ENCODE data around the gene NUMBL. TPM values are rescaled to one million over a fixed set of nuclear protein-coding genes. Genes with fewer than 3 reads are reported as not detected.

The NUMBL gene
- total RNA-seq (2021) = 38.4 and 49.3 TPM in 2 replicates
- Bru-seq, nascent RNA = percentile 60 among the genes with signal in this experiment
- percentile 70 among the genes with signal in this experiment for BruChase-seq, experiment 1, labeled RNA remaining after a 2-hour chase
- BruChase-seq, experiment 2, labeled RNA remaining after a 6-hour chase = percentile 70 among the genes with signal in this experiment
- long read RNA-seq, partial matches to known transcripts = 0 of 2 reads
- long read RNA-seq, other reads (novel, unspliced or antisense) = 0 of 2 reads

DNA sequence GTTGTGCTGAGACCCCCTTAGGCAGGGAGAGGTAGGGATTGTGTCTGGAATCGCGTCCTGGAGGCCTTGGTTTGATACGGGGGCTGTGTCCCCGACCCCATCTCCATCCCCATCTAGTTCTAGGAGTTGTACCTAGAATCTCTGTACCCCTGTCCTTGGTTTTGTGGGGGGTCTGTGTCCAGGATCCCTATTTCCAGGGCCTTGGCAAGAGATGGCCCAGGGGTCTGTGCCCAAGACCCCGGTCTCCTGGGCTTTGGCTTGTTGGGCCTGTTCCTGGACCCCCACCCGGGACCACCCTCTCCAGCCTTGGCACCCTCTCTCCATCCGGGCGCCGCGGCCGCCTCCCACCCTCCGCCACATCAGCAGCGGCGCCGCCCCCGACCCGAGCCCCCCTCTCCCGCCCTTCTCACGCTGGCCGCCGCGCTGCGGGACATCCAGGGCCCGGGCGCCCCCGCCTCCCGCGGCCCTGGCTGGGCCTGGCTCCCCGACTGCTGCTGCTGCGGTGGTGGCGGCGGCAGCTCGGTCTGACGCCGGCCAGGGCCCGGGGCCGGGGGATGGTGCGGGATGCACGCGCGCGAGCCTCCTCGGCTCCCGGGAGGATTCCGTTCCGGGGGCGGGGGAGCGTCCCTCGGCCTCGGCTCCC, at the start of gene NUMBL:
TSS of gene NUMBL (minus strand) at position 602 of the 643 bp plus-strand sequence. CDS start at position 434, 168 bp downstream.
- Histone ChIP-seq H3K9me3 (ENCODE audit: low read depth, low read length, poor library complexity, severe bottlenecking) (no peaks in the 10 kb centered on the region), H3K27ac (ENCODE audit: low read depth, low read length, poor library complexity, severe bottlenecking) (peak within 1 kb of the TSS; percentile 96), H3K4me3 (ENCODE audit: low read depth, low read length, poor library complexity, severe bottlenecking) (peak within 1 kb of the TSS; percentile 94), H3K36me3 (ENCODE audit: insufficient read depth, low read length, poor library complexity, severe bottlenecking) (peaks cover 3% of the 10 kb centered on the region), H3K4me1 (ENCODE audit: insufficient read depth, low read length, poor library complexity, severe bottlenecking) (peaks cover 17% of the 10 kb centered on the region), H3K27me3 (replicated peaks; ENCODE audit: insufficient read depth, low read depth, low read length, poor library complexity) (no peaks in the 10 kb centered on the region)
- intact Hi-C loops (cut with micrococcal nuclease; ENCODE audit: unreplicated experiment) = no loop called here
- no peak for DNase-seq (ENCODE audit: low spot score)
- ChIA-PET POLR2A (ENCODE audit: low non-redundant PET) (no interaction called here), CTCF (interaction anchor here (0.6 kb wide), 1 partner anchor 228 kb away, joined by 5 read pairs; no protein-coding TSS in a partner anchor)
- BruUV-seq (replicated peaks) = no TSS peak
- TF ChIP-seq, protein P1, sequence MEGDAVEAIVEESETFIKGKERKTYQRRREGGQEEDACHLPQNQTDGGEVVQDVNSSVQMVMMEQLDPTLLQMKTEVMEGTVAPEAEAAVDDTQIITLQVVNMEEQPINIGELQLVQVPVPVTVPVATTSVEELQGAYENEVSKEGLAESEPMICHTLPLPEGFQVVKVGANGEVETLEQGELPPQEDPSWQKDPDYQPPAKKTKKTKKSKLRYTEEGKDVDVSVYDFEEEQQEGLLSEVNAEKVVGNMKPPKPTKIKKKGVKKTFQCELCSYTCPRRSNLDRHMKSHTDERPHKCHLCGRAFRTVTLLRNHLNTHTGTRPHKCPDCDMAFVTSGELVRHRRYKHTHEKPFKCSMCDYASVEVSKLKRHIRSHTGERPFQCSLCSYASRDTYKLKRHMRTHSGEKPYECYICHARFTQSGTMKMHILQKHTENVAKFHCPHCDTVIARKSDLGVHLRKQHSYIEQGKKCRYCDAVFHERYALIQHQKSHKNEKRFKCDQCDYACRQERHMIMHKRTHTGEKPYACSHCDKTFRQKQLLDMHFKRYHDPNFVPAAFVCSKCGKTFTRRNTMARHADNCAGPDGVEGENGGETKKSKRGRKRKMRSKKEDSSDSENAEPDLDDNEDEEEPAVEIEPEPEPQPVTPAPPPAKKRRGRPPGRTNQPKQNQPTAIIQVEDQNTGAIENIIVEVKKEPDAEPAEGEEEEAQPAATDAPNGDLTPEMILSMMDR (conservative IDR thresholded peaks at IDR 0.05; ENCODE audit: low read depth, low read length) = no peak
- no peak for TF ChIP-seq EZH2 (IDR thresholded peaks at IDR 0.05; ENCODE audit: borderline replicate concordance, low read depth, low read length, poor library complexity, severe bottlenecking)

DNA sequence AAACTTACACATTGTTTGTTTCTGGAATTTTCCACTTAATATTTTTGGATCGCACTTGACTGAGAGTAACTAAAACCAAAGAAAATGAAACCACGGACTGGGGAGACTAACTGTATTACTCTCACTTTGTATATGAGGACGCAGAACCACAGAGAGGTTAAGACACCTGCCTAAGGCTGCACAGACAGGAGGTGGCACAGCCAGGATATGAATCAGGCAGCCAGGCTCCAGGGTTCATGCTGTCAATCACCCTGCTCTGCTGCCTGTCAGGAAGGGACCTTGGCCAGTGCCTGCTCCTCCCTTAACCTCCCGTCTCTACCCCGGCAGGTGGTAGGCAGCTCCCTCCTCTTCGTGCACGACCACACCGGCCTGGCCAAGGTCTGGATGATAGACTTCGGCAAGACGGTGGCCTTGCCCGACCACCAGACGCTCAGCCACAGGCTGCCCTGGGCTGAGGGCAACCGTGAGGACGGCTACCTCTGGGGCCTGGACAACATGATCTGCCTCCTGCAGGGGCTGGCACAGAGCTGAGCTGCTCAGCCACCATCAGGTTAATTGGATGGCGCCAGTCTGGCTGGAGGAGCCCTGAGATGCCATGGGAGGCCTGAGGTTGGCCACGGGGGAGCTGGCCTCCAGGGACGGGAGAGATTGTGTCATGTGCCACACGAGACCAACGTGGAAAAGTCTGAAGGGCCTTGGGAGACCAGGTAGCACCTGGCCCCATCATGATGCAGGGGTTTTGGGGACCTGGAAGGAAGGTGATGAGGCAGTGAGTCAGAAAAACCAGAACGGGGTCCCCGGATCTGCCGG, 48.8 kb upstream of the NUMBL start:
- ChIA-PET CTCF (no interaction called here), POLR2A (ENCODE audit: low non-redundant PET) (no interaction called here)
- BruUV-seq (replicated peaks) = no TSS peak

DNA sequence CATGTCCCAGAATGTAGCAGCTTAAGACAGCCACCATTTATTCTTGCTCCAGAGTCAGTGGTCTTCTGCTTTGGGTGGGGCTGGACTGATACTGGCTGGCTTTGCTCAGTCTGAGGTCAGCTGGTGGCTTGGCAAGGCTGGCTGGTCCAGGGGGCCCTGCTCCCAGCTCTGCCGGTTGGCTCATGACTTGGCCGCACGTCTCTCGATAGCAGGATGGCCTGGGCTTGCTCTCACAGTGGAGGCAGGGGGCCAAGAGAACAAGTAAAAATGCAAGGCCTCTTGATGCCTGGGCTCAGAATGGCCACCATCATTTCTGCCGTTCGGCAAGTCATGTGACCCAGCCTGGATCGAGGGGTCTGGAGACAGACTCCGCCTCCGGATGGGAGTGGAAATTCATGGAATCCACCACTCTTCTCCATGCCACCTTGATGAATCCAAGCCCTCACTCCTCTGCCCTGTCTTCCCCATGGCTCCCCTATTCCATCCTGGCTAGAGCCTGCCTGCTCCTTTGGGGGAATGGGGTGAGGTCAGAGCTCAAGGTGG, 46.7 kb upstream of the NUMBL start:
- no peak for DNase-seq (ENCODE audit: low spot score)
- ChIA-PET POLR2A (ENCODE audit: low non-redundant PET) (no interaction called here), CTCF (no interaction called here)
- Histone ChIP-seq H3K27ac (ENCODE audit: low read depth, low read length, poor library complexity, severe bottlenecking) (no peak overlapping the region), H3K4me3 (ENCODE audit: low read depth, low read length, poor library complexity, severe bottlenecking) (no peak overlapping the region), H3K36me3 (ENCODE audit: insufficient read depth, low read length, poor library complexity, severe bottlenecking) (peaks cover 9% of the 10 kb centered on the region), H3K9me3 (ENCODE audit: low read depth, low read length, poor library complexity, severe bottlenecking) (no peaks in the 10 kb centered on the region), H3K4me1 (ENCODE audit: insufficient read depth, low read length, poor library complexity, severe bottlenecking) (no peaks in the 10 kb centered on the region), H3K27me3 (replicated peaks; ENCODE audit: insufficient read depth, low read depth, low read length, poor library complexity) (no peaks in the 10 kb centered on the region)
- TF ChIP-seq EZH2 (IDR thresholded peaks at IDR 0.05; ENCODE audit: borderline replicate concordance, low read depth, low read length, poor library complexity, severe bottlenecking) = no peak
- TF ChIP-seq, protein P1 (conservative IDR thresholded peaks at IDR 0.05; ENCODE audit: low read depth, low read length) = no peak
- intact Hi-C loops (cut with micrococcal nuclease; ENCODE audit: unreplicated experiment) = no loop called here
- BruUV-seq (replicated peaks) = no TSS peak

More for the DNA sequence above, 48.8 kb upstream of the NUMBL start:
- no peak overlapping the region for H3K27ac ChIP-seq (ENCODE audit: low read depth, low read length, poor library complexity, severe bottlenecking)
- intact Hi-C loops (cut with micrococcal nuclease; ENCODE audit: unreplicated experiment) = no loop called here
- H3K27me3 ChIP-seq (replicated peaks; ENCODE audit: insufficient read depth, low read depth, low read length, poor library complexity) = no peaks in the 10 kb centered on the region
- no peak overlapping the region for H3K4me3 ChIP-seq (ENCODE audit: low read depth, low read length, poor library complexity, severe bottlenecking)
- no peaks in the 10 kb centered on the region for H3K9me3 ChIP-seq (ENCODE audit: low read depth, low read length, poor library complexity, severe bottlenecking)
- TF ChIP-seq EZH2 (IDR thresholded peaks at IDR 0.05; ENCODE audit: borderline replicate concordance, low read depth, low read length, poor library complexity, severe bottlenecking) = no peak
- TF ChIP-seq, protein P1 (conservative IDR thresholded peaks at IDR 0.05; ENCODE audit: low read depth, low read length) = no peak
- no peak for DNase-seq (ENCODE audit: low spot score)
- no peaks in the 10 kb centered on the region for H3K4me1 ChIP-seq (ENCODE audit: insufficient read depth, low read length, poor library complexity, severe bottlenecking)
- H3K36me3 ChIP-seq (ENCODE audit: insufficient read depth, low read length, poor library complexity, severe bottlenecking) = peaks cover 2% of the 10 kb centered on the region
